ENCODE results near the gene PPP2R2B. TPM values are rescaled to one million over a fixed set of nuclear protein-coding genes. Genes with fewer than 3 reads are reported as not detected.

Gene PPP2R2B
- total RNA-seq, 1 experiment from 2014 or later, result not detected

DNA sequence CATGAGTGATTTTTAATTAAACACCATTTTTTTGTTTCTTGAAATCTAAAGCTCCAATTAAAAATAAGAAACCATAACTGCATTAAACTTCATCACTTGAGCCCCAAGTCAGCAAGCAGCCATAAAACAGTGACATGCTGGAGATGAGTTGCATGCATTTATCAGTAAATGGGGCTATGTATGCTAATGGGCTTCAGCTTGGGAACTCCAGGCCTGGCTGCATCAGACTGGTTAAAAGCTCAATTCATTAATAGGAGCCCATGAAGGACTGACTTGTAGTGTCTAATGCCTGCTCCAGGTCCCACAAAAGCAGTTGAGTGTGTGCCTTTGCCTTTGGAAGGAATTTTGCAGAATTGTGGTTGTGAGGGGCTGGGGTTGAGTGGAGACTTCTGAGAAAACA, 328.9 kb downstream of the PPP2R2B start:
- no peak for DNase-seq (ENCODE audit: low read depth)

- DNase-seq (ENCODE audit: low read depth), result no peak
Measured at GRCh38 chr5:146548781-146549449, 329.6 kb downstream of the PPP2R2B start.

DNA sequence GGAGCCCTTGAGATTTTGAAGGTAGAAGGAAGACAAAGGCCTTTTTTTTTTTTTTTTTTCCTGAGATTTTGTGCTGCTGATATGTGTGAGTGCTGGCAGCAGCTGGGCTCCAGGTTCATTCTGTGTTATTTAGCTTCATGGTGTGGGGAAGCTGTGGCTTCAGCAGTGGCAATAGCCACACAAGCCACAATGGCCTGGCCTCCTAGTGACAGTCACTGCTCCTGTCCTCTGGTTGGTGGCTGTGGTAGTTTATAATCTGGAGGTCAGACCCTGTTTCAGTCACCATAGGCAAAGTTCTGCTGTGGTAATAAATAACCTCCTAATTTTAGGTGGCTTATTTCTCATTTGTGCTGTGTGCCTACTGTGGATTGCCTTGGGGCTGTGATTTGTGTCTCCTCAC, 334.3 kb downstream of the PPP2R2B start:
- no peak for DNase-seq (ENCODE audit: low read depth)

DNA sequence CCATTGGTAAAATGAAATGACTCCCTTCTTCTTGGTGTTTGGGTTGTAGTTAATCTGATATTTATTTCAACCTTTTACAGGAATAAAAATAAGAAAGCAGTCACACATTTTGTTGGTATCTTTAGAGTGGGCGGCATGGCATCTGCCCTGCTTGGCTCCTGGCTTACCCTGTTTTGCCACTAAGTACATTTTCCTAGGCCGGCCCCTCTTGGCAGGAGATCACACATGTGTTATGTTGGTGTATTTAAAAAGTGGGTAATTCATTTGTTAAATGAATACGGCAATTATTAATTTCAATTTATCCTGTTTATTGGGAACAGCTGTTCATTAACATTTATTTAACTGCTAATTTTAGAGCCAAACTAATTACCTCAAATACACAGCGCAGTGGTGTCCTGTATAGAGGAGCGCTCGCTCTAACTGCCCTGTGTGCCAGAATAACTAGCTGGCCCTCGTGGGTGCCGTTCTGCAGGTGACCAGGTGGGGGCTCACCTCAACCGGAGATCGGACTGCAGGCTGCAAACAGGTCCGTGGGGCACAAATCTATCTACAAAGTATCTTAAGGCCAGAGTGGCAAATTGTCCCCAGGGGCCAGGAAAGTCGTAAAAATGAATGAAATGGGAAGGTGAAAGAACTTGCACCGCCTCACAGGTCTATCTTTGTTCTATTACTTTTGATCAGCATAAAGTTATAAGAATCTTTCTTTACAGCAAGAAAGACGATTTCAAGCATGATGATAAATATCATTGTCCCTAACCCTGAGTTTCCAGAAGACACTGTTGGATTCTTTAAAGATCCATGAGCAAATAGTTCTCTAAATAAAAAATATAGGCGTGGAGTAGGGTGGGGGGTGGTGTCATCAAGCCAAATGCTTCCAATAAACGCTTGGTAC, 336.4 kb downstream of the PPP2R2B start:
- peak; percentile 35 for DNase-seq (ENCODE audit: low read depth)

DNA sequence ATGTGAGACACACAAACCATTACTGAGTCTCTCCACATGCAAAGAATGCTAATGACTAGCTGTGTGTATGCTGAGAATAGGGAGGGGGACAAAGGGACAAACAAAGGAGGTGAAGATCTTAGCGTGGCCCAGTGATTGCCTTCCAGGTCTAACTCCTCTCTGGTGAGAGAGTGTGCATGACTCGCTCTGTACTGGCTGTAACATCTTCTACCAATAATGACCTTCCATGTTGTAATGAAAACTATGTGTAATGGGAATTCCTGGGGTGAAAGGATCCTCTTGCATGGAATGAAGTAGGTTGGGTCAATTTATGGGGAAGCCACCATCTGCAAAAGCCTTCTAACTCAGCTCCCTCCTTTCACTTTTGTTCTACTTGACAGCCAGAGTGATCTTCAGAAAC, 338.1 kb downstream of the PPP2R2B start:
- no peak for DNase-seq (ENCODE audit: low read depth)

- no peak for DNase-seq (ENCODE audit: low read depth)
Measured at GRCh38 chr5:146539973-146540372, 338.6 kb downstream of the PPP2R2B start.

- no peak for DNase-seq (ENCODE audit: low read depth)
Measured at GRCh38 chr5:146538432-146538831, 340.1 kb downstream of the PPP2R2B start.

- DNase-seq (ENCODE audit: low read depth), result no peak
Measured at GRCh38 chr5:146533882-146534281, 344.7 kb downstream of the PPP2R2B start.

- DNase-seq (ENCODE audit: low read depth), result peak; percentile 40
Measured at GRCh38 chr5:146533260-146533857, 345.2 kb downstream of the PPP2R2B start.
